ENCODE measurements around the gene MRTFB.

DNA sequence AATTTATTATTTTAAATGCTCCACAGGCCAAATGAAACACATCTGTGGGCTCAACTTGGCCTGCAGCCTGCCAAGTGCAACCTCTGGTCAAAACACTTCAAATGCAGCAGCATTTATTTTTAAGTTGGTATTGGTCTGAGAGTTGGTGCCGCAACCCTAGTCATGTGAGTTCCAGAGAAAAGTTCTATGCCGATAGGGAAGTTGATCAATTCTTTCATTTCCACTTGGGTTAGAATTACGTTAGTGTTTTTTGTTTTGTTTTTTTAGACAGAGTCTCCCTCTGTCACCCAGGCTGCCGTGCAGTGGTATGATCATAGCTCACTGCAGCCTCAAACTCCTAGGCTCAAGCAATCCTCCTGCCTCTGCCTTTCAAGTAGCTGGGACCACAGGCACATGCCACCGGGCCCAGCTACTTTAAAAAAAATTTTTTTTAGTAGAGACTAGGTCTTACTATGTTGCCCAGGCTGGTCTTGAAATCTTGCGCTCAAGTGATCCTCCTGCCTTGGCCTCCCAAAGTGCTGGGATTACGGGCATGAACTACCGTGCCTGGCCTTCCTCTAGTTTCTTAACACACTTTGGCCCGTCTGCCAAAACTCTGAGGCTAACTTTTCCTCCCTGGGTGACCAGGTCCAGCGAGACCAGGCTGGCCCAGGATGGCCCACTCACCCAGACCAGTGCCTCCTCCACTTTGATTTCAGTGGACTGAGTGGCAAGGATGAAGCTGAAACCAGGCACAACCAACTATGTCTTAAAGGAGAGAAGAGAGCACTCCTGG is 221.1 kb downstream of the MRTFB start:
- TF ChIP-seq, protein P1, sequence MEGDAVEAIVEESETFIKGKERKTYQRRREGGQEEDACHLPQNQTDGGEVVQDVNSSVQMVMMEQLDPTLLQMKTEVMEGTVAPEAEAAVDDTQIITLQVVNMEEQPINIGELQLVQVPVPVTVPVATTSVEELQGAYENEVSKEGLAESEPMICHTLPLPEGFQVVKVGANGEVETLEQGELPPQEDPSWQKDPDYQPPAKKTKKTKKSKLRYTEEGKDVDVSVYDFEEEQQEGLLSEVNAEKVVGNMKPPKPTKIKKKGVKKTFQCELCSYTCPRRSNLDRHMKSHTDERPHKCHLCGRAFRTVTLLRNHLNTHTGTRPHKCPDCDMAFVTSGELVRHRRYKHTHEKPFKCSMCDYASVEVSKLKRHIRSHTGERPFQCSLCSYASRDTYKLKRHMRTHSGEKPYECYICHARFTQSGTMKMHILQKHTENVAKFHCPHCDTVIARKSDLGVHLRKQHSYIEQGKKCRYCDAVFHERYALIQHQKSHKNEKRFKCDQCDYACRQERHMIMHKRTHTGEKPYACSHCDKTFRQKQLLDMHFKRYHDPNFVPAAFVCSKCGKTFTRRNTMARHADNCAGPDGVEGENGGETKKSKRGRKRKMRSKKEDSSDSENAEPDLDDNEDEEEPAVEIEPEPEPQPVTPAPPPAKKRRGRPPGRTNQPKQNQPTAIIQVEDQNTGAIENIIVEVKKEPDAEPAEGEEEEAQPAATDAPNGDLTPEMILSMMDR (IDR thresholded peaks at IDR 0.05; ENCODE audit: extremely low read depth in 1 of 2, insufficient read depth in 1 of 2, low read depth in 1 of 2, low read length in 2 of 2): no peak
- TF ChIP-seq, protein P2, sequence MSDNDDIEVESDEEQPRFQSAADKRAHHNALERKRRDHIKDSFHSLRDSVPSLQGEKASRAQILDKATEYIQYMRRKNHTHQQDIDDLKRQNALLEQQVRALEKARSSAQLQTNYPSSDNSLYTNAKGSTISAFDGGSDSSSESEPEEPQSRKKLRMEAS (IDR thresholded peaks at IDR 0.05; ENCODE audit: insufficient read depth, insufficient read length): no peak
- TF ChIP-seq EZH2 (IDR thresholded peaks at IDR 0.05; ENCODE audit: borderline replicate concordance, low read depth, low read length, severe bottlenecking): no peak

Measured in endothelial cell of umbilical vein (primary cell).